Activated CD8-positive, alpha-beta memory T cell treated with anti-CD3 and anti-CD28 coated beads, Interleukin-2, amount 50 U/mL, for 4 hours (primary cell): Measurements from ENCODE around the gene RPS6KA2.

ENCODE experiments used
- DNase-seq: peaks from one replicate; pipeline ENCODE4 v3.0.0-alpha.2; 2020

RPS6KA2 gene

DNA sequence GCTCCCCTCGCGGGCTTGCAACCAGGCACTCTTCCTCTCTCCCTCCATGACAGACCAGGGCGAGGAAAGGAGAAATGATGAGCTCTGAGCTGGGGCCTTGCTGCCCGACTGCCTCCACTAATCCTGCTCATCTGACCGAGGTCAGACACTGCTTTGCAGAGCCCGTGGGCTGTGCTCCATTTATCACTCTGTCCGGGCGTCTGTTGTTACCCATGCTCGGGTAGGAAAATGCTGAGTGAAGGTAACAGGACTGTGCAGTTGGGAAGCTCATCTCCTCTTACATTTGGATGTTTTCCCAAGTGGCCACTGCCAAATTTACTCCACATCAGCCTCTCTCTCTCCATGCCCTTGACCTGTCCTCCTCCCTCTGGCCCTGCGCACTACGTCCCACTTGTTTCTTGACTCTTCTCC is 14.6 kb downstream of the RPS6KA2 start:
- DNase-seq: no peak

DNA sequence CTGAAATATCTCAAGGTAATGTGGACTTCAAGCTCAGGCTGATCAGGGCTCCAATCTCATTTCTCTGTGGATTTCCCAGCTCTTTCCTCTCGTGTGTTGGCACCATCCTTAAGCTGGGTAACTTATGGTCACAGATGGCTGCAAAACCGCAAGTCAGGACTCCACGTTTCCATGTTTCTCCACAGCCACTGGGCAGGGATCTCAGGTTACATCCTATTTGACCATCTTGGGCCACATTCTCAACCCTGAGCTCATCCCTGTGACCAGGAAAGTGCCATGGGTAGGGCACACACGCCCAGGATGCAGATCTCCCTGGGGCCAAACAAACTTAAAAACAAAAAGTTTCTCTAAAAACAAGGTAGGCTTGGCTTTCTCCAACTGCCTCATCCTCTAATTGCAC is 15.4 kb downstream of the RPS6KA2 start:
- DNase-seq: no peak

DNA sequence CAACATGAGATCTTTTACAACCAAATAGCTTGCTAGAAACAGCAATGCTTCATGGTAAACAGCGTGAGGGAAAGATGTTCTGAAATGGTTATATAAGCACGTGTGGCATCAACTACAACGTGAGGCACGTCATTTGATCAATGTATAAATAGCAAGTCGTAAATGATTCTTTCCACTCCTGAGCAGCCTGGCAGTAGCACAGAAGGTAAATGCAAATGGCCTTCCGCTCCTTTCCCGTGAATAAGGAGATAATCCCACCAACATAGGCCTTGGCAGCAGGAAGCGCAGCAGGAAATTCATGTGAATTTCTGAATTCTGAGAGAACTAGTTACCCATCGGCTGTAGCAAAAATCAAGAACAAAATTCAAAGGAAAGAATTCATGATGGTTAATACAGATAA is 17.0 kb downstream of the RPS6KA2 start:
- no peak for DNase-seq

DNA sequence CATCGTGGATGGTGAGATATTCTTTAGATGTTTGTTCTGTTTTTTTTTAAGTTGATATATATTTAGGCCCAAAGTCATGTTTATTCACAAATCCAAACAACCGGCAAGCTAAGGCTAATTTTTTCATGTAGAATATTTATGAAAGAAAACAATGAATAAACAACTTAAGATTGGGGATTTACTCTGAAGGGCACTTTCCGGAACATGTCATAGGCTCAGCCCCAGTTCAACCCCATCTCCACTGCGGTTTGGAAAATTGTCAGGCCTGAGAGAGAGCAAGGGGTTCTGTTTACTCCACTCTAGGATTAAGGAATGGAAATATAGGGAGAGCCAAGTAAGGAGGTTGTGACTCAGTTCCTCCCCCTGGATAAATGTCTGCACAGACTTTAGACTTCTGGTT is 18.3 kb downstream of the RPS6KA2 start:
- no peak for DNase-seq

DNA sequence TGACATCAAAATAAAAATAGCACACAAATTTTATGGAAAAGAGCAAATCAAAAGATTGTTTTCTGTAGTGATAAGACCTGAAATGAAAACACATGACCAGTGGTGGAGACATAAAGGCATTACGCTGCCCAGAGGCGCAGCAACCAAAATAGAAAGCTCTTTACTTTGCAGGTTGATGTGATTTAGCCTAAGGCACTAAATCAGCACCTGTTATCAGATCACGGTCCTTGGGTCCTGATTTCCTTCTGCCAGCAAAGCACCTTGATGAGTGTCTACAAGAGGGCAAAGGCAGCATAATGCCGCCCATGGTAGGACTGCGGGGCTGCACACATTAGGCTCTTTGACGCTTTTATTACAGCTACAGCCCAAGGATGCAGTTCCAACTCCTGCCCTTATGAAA is 21.3 kb downstream of the RPS6KA2 start:
- no peak for DNase-seq

DNA sequence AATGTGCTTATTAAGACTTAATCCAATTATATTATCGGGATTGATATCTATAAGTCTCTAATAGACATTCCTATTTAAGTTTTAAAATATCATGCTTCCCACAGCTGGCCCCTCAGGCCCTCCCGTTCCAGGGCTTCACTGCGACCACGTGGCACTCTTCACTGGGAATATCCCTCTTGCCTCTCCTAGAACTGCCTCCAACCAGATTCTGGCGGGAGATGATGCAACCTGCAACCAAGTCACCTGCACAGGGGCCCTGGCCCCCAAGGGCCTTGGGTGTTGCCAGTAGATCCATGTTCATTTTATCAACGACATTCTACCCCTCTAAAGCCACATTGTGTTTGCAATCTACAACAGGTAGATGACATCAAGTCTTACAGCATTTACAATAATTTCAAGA is 22.1 kb downstream of the RPS6KA2 start:
- DNase-seq: no peak

DNA sequence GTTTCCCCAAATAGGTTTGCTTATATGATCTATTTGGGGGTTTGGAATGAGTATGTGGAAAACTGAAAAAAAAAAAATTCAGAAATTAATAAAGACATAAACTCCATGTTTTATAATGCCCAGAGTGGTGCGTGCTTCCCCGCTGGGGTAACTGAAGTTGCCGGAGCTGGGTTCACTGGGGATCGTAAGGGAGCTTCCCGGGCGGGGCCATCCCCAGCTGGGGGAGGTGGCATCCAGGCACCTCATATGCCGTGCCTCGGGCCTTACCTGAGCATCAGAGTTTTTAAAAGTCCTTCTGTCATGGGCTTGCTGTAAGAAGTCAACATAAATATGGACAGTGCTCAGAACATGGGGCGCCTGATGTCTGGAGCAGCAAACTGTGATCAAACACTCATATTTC is 22.7 kb downstream of the RPS6KA2 start:
- DNase-seq: no peak

DNA sequence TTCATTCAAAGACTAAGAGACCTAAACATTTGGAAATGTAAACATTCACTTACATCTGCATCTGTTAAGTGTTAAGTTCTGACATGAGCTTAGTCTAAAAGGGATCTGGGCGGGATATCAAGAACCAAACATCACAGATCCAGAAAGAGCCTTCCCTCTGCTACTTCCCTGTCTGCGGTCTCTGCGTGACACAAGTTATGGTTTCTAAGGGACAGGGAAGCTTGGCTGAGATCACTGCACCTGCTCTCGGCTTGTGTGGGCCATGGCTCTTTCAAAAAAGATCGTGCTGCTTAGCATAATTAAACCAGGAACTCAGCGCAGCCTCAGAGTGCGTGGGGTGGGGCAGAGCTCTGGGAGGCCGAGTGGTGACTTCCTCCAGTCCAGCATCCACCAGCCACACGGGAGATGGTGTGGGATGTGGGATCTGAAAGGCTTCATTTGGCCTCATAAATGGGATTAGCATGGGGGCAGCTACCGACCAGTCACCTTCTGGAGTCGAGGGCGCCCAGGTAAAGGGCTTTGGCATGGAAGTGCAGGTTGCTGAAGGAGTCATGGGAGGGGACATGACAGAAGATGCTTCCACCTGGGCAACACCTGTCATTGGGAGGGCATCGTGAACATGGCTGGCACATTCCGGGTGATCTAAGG is 23.9 kb downstream of the RPS6KA2 start:
- DNase-seq: no peak

DNA sequence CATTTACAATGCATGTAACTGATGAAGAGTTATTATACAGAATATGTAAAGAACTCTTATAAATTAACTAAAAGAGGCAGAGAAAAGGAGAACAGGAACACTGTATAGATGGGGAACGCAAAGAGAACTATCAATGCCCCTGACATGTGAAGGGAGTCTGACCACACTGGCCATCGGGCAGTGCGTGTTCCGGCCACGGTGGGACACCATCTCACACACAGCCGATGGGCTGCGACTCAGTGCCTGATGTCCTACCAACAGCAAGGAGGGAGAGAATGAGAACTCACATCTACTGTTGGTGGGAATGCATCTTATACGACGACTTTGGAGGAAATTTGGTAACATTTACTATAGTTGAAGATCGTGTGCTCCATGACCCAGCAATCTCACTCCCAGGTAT is 25.1 kb downstream of the RPS6KA2 start:
- no peak for DNase-seq

DNA sequence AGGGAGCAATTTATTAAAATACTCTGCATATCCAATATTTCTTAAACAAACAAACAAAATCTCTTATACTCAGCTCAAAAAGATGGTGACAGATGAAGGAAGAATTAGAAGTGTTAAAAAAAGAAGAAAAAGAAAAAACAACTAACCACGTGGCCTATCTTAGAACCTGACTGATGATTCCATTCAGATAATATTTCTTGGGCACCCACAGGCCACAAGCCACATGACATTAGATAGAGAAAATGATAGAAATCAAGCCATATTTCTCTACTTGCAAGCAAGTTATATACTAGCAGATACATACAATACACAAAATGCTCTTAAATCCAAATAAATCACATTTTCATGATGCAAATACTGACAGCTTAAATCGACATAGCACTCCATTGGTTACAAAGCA is 26.1 kb downstream of the RPS6KA2 start:
- DNase-seq: no peak

DNA sequence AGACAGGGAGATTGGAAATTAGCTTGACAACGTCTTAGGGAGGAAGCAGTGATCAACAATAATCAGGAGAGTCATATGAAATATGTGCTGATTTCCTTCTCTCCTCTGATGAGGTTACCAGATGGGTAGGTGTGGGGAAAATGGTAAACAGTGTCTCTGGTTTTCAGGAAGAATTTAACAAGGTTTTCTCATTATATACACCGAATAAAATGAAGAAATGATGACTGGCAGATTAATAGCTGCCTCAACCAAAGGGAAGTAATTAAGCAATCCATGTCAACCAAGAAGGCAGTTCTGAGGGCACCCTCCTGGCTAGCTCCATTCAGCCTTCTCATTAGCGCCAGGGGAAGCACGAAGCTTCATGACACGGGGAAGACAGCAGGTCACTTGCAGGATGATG is 27.8 kb downstream of the RPS6KA2 start:
- no peak for DNase-seq

DNA sequence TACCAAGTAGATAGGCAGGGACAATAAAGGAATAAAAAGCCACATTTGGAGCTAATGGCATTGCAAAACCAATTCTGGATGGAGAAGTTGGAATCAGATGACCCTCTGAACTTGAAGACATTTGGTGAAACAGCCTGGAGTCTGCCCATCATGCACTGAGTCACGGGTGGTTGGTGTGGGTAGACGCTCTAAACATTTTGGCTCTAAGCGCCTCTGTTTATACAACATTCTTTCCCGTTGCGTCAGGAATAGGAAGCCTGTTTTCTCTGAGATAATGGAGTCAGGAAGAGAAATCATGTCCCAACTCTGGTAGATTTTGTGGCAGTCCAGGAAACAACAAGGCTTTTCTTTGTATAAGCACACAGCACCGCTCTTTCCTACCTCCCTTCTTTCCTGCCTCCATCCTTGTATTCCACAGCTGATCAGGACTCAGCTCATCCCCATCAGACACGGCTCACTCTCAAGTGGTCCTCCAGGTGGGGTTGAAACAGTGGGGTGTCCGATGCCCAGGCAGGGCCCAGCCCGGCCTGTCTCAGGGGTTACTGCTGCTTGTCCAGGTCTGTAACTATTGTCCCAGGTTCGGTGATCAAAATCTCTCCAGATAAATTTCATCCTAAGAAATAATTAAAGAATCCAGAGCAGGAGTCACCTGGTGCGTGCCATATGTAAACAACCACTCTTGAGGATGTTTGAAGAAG is 28.5 kb downstream of the RPS6KA2 start:
- DNase-seq: no peak

DNA sequence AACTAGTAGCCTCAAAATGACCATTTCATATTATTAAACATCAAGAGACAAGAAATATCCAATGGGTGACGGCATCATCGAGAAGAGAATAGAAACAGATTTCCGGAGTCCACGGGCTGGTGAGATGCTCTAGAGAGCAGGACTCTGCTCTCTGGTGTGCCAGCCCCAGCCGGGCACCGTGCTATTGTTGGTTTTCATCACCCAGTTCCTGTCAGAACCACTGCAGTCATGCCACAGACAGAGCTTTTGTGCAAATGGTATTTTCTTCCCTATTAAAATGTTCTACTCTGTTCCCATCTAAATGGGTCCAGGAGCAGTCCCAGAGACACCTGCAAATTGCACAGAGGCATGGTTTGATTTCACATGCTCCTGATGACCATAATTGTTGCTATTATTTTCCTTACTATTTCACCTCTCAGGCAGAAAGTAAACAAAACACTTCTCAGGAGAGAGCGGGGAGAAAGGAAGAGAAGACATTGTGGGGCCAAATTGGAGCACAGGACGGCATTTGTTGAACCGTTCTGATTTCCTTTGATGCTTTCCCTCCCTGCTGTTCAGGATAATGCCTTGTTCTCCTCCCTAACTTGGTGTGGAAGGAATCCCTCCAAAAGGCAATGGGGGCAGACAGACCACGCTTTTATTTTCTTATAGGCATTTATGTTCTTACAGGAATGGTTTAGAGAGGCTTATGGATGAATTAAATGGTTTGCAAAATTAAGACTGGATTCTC is 29.2 kb downstream of the RPS6KA2 start:
- DNase-seq: no peak

DNA sequence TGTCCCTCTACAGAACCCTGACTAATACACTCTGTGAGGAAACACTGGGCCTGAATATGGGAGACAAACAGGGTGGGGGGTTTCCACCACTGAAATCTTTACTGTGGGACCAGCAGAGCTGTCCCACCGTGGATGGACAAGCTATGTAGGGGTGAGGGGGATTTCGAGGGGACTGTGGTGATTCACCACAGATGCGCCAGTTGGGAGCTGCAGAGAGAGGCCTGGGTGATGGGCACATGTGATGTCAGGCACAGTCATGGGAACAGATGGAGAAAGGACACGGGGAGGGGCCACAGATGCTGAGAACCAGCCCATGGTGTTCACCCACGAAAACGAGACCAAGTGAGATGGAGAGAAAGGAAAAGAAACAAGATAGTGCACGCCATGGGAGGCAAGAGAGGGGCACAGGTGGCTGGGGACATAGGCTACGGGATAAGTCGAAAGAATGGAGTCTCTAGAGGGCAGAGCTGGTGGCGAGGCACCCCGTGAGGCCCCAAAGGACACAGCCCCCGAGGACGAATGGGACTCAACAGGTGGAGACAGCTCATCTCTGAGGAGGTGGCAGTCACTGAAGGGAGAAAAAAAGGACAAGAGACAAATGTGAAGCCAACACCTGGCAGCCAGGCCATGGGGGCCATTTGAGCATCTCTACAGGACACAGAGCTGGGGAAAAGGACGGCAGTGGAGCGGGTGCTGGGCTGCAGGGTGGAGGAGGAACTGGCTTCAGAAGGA is 30.1 kb downstream of the RPS6KA2 start:
- DNase-seq: no peak

DNA sequence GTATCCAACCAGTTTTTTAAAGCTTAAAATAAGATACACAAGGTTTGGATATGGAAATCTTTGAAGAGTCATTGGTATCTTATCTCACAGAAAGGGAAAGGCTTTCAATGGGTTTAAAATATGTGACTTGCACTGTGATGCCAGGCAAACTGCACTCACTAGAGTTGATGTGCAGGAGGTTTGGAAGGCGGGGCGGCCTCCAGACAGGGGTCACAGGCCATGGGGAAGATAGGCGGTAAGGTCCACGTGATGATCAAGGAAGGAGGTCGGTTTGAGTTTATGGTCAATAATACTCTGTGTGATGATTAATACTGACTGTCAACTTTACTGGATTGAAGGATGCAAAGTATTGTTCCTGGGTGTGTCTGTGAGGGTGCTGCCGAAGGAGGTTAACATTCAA is 31.1 kb downstream of the RPS6KA2 start:
- no peak for DNase-seq

DNA sequence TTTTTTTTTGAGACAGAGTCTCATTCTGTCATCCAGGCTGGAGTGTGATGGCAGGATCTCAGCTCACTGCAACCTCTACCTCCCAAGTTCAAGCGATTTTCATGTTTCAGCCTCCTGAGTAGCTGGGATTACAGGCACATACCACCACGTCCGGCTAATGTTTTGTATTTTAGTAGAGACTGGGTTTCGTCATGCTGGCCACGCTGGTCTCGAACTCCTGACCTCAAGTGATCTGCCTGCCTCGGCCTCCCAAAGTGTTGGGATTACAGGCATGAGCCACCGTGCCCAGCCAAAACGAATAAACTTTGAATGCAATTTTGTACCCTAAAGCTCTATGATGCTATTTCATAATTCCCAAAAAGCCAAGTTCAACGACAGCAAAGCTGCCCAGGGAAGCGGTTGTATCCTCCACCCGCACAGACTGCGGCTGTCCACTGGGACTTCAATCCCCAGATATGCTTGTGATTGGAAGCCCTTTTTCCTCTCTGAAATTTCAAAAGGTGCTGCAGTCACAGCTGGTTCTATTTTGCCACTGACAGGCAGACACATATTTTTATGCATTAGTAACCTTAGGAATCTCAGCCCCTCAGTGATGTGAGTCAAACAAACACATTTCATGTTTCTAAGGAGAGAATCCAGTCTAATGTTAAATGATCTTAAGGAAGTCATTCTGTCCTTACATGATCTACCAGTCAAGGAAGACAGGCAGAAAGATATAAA is 31.8 kb downstream of the RPS6KA2 start:
- DNase-seq: no peak

DNA sequence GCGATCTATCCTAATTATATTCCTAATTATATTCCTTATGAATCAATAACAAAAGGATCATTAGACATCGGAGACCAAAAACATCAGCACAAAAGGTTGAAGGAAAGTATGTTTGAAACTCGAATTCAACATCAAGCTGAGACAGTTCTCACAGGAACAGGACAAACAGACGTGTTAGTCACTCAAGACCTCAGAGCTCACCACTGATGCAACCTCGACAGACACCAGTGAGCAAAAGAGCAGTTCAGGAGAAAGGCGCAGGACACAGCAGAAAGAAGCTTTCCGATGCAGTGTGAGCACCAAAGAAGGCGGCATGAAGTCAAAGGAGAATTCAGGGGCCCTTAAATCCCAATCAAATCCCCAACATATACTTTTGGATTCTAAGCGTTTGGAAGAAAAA is 34.2 kb downstream of the RPS6KA2 start:
- no peak for DNase-seq

DNA sequence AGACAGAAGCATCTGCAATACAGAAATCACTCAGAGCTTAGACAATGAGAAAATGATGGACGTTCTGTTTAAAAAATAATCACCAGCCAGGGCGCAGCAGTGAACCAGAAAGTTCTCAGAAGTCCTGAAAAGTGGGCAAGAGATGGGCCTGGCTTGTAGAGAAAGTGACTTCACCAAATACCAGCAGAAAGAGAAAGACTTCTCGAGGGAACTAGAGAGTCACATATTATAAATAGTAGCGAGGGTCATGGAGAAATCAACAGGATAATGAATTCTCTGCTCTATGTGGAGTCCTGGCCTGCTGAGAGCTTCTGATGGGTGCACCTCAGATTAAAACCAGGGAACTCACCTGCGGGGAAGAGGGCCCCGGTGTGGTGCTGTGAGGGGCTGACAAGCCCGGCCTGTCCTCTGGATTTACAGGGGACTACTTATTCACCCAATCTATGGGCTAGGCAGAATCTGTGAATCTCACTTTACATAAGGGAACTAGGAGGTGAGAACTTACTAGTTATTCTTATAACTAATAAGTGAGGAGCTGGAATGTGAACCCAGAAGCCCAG is 35.0 kb downstream of the RPS6KA2 start:
- no peak for DNase-seq

DNA sequence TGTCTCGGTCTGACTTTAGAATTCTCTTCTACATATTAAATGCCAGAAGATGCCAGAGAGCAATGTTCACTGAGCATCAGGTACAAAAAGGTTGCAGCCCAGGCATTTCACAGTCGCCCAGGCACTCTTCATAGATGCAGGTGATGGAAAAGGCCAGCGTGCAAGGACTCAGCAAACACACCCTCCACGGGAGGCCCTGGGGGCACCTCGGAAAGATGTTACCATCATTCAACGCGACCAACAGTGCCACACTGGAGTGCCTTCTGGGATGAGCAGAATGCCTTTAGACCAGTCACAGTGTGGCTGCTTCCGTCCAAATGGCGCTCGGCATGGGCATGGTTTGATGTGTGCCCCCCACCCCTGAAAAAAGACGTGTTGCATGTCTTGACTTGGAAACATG is 36.0 kb downstream of the RPS6KA2 start:
- DNase-seq: no peak

DNA sequence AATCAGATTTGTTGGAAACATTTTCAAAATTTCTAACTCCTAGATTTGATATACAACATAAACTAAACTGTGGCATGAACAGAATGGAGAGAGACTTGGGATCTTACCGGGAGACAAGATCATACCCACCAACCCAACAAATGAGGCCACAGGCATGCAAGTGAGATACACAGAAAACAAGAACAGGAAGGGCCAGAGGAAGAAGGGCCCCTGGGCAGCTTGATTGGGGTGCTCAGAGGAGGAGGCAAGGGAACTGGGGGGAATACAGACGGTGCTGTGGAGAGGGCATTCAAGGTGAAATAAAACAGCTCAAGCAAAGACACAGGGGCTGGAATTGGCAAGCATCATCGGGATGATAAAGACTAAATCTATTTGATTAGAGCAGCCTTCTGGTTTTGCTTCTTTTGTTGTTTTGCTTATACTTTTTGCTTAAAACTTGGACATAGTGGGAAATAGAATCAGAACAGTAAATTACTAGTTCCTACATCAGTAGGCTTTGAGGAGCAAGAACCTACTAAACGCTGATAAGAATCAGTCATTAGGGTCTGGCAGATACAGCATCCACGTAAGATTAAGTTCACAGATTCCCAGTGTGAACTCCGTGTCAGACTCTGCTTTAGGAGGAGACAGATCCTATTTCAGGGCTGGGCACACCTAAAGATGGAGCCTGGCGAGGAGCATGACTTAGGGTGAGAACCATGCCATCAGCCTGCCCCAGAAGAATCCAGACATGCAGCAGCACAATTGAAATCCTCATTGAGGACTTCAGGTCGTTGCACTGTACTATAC is 37.1 kb downstream of the RPS6KA2 start:
- no peak for DNase-seq

DNA sequence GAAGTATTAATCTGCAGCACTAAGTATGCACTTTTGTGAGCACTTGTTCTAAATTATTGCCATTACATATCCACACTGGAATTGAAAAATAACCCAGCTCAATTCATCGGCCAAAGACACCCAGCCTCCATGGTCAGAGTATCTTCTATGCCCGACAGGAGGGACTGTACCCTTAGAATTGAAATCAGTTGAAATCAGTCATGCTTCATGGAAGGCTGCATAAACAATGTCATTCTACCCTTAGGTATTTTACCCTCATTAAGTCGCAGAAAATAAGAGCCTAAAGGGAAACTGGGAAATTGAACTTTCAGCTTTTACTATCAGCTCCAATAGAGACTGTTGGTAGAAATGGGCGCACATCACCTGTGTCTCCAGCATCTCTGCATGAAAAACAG is 37.7 kb downstream of the RPS6KA2 start:
- DNase-seq: no peak
